Fibroblast of lung (primary cell): Measurements from ENCODE around the gene HCN3.

Experiments
- EZH2 ChIP-seq: IDR thresholded peaks from 2 replicates; pipeline ENCODE4 v1.5.1; 2012; ENCODE audit warnings: low read length, control low read depth, mild to moderate bottlenecking; ENCODE audit errors: missing control alignments
- TF ChIP-seq, protein P1 (sequence below), 2 donors: IDR thresholded peaks in 1 of 2; conservative IDR thresholded peaks in 1 of 2; 1 replicate in 1 of 2; 2 replicates in 1 of 2; pipeline ENCODE4 v1.5.1; 2011 to 2012; ENCODE audit warnings: low read length in 2 of 2, control low read depth in 1 of 2, inconsistent platforms in 1 of 2, low read depth in 1 of 2, mild to moderate bottlenecking in 1 of 2

DNA sequence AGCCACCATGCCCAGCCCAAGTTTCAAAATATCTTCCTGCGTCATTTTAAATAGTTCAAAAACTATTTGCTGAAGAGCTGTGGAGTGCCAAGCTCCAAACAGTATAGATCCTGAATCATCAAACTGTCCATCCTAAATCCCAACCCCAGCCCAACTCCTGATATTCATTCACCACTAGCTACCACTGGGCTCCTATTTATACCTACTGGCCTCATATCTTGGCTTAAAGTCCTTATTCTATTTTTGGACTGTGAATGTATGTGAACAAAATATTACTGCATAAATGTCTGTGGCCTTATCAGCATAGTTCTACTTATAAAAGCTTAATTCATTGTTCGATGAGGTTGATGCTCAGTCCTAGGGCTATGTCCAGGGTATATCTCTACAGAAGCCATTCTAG is 9.9 kb upstream of the HCN3 start:
- TF ChIP-seq, protein P1, sequence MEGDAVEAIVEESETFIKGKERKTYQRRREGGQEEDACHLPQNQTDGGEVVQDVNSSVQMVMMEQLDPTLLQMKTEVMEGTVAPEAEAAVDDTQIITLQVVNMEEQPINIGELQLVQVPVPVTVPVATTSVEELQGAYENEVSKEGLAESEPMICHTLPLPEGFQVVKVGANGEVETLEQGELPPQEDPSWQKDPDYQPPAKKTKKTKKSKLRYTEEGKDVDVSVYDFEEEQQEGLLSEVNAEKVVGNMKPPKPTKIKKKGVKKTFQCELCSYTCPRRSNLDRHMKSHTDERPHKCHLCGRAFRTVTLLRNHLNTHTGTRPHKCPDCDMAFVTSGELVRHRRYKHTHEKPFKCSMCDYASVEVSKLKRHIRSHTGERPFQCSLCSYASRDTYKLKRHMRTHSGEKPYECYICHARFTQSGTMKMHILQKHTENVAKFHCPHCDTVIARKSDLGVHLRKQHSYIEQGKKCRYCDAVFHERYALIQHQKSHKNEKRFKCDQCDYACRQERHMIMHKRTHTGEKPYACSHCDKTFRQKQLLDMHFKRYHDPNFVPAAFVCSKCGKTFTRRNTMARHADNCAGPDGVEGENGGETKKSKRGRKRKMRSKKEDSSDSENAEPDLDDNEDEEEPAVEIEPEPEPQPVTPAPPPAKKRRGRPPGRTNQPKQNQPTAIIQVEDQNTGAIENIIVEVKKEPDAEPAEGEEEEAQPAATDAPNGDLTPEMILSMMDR (conservative IDR thresholded peaks at IDR 0.05 in 1 of 2, IDR thresholded peaks at IDR 0.05 in 1 of 2; ENCODE audit: low read depth in 1 of 2, low read length in 2 of 2) = no peak
- no peak for TF ChIP-seq EZH2
